ENCODE data around the gene CD99L2. TPM values are rescaled to one million over a fixed set of nuclear protein-coding genes. Genes with fewer than 3 reads are reported as not detected.

CD99L2 gene
- total and polyA plus RNA-seq, 12 donors = 20.0 to 102 (median 55.4) TPM

GRCh38 chrX:150762258-150763165 lies 136.0 kb downstream of the CD99L2 start:
- no peaks in the 10 kb centered on the region for H3K36me3 ChIP-seq (replicated peaks in 1 of 2)
- H3K4me1 ChIP-seq (replicated peaks in 1 of 2) = no peaks in the 10 kb centered on the region
- TF ChIP-seq POLR2A (IDR thresholded peaks at IDR 0.05) = no peak
- TF ChIP-seq, protein P1, sequence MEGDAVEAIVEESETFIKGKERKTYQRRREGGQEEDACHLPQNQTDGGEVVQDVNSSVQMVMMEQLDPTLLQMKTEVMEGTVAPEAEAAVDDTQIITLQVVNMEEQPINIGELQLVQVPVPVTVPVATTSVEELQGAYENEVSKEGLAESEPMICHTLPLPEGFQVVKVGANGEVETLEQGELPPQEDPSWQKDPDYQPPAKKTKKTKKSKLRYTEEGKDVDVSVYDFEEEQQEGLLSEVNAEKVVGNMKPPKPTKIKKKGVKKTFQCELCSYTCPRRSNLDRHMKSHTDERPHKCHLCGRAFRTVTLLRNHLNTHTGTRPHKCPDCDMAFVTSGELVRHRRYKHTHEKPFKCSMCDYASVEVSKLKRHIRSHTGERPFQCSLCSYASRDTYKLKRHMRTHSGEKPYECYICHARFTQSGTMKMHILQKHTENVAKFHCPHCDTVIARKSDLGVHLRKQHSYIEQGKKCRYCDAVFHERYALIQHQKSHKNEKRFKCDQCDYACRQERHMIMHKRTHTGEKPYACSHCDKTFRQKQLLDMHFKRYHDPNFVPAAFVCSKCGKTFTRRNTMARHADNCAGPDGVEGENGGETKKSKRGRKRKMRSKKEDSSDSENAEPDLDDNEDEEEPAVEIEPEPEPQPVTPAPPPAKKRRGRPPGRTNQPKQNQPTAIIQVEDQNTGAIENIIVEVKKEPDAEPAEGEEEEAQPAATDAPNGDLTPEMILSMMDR (IDR thresholded peaks at IDR 0.05) = no peak
- no peak overlapping the region for H3K4me3 ChIP-seq
- H3K9me3 ChIP-seq (replicated peaks in 1 of 3) = no peaks in the 10 kb centered on the region
- WGBS, 4 donors = 86 to 96% (median 91%) methylated on average over 20 to 36 of the region's 36 CpGs
- H3K27ac ChIP-seq = no peak overlapping the region
- H3K27me3 ChIP-seq = no peaks in the 10 kb centered on the region
- DNase-seq = no peak
- intact Hi-C loops (cut with DNase I) = no loop called here

- intact Hi-C loops (cut with DNase I) = no loop called here
- Histone ChIP-seq H3K9me3 (replicated peaks in 1 of 3) (no peaks in the 10 kb centered on the region), H3K4me1 (replicated peaks in 1 of 2) (no peaks in the 10 kb centered on the region), H3K36me3 (replicated peaks in 1 of 2) (no peaks in the 10 kb centered on the region), H3K27me3 (no peaks in the 10 kb centered on the region), H3K27ac (no peak overlapping the region), H3K4me3 (no peak overlapping the region)
- TF ChIP-seq POLR2A (IDR thresholded peaks at IDR 0.05) = no peak
- TF ChIP-seq, protein P1 (IDR thresholded peaks at IDR 0.05) = no peak
- no peak for DNase-seq
- 71 to 95% (median 88%) methylated on average over 7 to 8 of the region's 8 CpGs for WGBS, 4 donors
These were observed 136.7 kb downstream of the CD99L2 start for GRCh38 chrX:150761819-150762216.

GRCh38 chrX:150761176-150761818 lies 137.2 kb downstream of the CD99L2 start:
- DNase-seq = no peak
- WGBS, 4 donors = 63 to 87% (median 72%) methylated on average over 5 to 7 of the region's 7 CpGs
- H3K27ac ChIP-seq = no peak overlapping the region
- H3K36me3 ChIP-seq (replicated peaks in 1 of 2) = no peaks in the 10 kb centered on the region
- H3K9me3 ChIP-seq (replicated peaks in 1 of 3) = no peaks in the 10 kb centered on the region
- intact Hi-C loops (cut with DNase I) = no loop called here
- TF ChIP-seq, protein P1 (IDR thresholded peaks at IDR 0.05) = no peak
- no peak for TF ChIP-seq POLR2A (IDR thresholded peaks at IDR 0.05)
- H3K4me3 ChIP-seq = no peak overlapping the region
- H3K27me3 ChIP-seq = no peaks in the 10 kb centered on the region
- H3K4me1 ChIP-seq (replicated peaks in 1 of 2) = no peaks in the 10 kb centered on the region

GRCh38 chrX:150759568-150760416 lies 138.7 kb downstream of the CD99L2 start:
- no peaks in the 10 kb centered on the region for H3K9me3 ChIP-seq (replicated peaks in 1 of 3)
- WGBS, 4 donors = 80 to 94% (median 86%) methylated on average over 10 to 22 of the region's 22 CpGs
- H3K27me3 ChIP-seq = no peaks in the 10 kb centered on the region
- H3K4me3 ChIP-seq = no peak overlapping the region
- intact Hi-C loops (cut with DNase I) = no loop called here
- no peaks in the 10 kb centered on the region for H3K36me3 ChIP-seq (replicated peaks in 1 of 2)
- no peak for DNase-seq
- H3K27ac ChIP-seq = no peak overlapping the region
- no peaks in the 10 kb centered on the region for H3K4me1 ChIP-seq (replicated peaks in 1 of 2)
- TF ChIP-seq, protein P1 (IDR thresholded peaks at IDR 0.05) = no peak
- TF ChIP-seq POLR2A (IDR thresholded peaks at IDR 0.05) = no peak

Data from adrenal gland (tissue), 12 donors.